Measurements from ENCODE around the gene CFDP1.
"Not testable (repeated sequence)": the region's sequence is repeated elsewhere in the genome, so short reads cannot be mapped to it uniquely, and the experiment has no call there.

CFDP1 gene

DNA sequence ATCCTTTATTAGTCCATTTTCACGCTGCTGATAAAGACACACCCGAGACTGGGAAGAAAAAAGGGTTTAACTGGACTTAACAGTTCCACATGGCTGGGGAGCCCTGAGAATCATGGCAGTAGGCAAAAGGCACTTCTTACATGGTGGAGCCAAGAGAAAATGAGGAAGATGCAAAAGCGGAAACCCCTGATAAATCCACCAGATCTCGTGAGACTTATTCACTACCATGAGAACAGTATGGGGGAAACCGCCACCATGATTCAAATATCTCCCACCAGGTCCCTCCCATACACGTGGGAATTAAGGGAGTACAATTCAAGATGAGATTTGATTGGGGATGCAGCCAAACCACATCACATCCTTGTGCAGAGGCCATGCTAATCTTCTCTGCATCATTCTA lies 146.9 kb downstream of the CFDP1 start:
- DNase-seq (ENCODE audit: low read depth): no peak
- H3K4me3 ChIP-seq (ENCODE audit: control insufficient read depth, low read depth, low read length): no peak overlapping the region
- TF ChIP-seq CTCF (IDR thresholded peaks at IDR 0.05; ENCODE audit: control insufficient read depth, insufficient read depth, low read depth, low read length, missing control alignments): no peak

DNA sequence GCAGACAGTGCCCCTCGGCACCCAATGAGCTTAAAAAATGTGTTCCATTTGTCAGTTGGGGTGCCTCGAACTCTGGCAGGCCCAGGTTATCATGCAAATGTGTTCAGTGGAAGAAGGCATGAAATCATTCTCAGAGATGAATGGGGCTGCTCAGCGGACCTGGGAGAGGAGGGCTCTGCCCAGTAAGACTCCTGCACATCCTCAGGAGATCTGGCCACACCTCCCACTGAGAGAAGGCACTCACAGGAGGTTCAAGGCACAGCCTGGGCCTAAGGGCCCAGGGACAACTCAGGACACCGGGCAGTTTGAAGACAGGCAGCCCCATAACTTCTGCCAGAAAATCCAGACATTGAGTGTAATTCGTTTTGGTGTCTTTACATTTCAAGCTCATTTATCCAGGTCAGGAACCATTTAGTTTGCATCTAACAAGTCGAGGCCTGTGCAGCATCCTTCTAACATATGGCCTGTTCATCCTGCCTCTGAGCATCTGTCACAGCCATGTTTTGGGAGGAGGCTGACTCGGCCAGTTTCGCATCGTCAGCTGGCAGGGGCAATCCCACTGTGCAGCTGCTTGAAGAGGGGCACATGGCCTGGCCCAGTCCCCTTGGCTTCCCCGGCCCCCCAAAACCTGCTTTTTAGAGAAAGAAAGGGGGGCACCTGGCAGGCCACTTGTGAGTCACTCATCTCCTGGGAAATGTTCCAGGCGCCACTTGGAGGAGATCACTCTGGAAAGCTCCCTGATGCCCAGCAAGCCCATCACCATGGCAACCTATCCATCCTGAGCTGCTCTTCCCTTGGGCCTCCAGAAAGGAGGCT lies 150.6 kb downstream of the CFDP1 start:
- no peak for DNase-seq (ENCODE audit: low read depth)
- TF ChIP-seq CTCF (IDR thresholded peaks at IDR 0.05; ENCODE audit: control insufficient read depth, insufficient read depth, low read depth, low read length, missing control alignments): no peak
- no peak overlapping the region for H3K4me3 ChIP-seq (ENCODE audit: control insufficient read depth, low read depth, low read length)

DNA sequence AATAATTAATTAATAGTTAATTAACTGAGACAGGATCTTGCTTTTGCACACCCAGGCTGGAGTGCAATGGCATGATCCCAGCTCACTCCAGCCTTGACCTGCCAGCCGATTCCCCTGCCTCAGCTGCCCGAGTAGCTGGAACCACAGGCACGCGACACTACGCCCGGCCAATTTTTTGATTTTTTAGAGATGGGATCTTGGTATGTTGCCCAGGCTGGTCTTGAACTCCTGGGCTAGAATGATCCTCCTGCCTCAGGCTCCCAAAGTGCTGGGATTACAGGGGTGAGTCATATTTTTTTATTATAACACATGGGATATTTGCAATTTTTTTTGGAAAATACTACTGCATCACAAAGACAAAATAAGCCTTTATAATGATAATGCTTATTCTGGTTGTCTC lies 151.5 kb downstream of the CFDP1 start:
- DNase-seq (ENCODE audit: low read depth): no peak
- no peak overlapping the region for H3K4me3 ChIP-seq (ENCODE audit: control insufficient read depth, low read depth, low read length)
- no peak for TF ChIP-seq CTCF (IDR thresholded peaks at IDR 0.05; ENCODE audit: control insufficient read depth, insufficient read depth, low read depth, low read length, missing control alignments)

- not testable (repeated sequence) for DNase-seq (ENCODE audit: low read depth); H3K4me3 ChIP-seq (ENCODE audit: control insufficient read depth, low read depth, low read length)
These were observed 152.3 kb downstream of the CFDP1 start for GRCh38 chr16:75281009-75281408.

- no peak overlapping the region for H3K4me3 ChIP-seq (ENCODE audit: control insufficient read depth, low read depth, low read length)
- DNase-seq (ENCODE audit: low read depth): no peak
- TF ChIP-seq CTCF (IDR thresholded peaks at IDR 0.05; ENCODE audit: control insufficient read depth, insufficient read depth, low read depth, low read length, missing control alignments): no peak
These were observed 152.9 kb downstream of the CFDP1 start for GRCh38 chr16:75280331-75280804.

DNA sequence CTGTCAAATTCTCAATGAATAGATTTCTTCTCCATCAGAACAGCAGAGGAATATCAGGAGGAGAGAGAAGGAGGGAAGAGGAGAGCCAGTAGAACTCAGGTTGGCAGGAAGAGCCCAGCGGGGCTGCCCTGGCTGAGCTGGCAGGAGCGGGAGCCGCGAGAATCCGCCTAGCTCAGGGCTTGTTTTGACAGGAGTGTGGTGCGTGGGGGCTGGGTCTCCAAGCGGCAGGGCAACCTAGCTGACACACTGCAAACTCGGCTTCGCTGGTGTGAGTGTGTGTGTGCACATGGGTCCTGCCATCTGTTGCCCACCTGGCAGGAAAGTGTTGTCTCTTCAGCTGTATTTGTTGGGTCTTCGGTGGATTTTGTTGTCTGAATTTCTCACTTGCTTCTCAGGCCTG lies 154.0 kb downstream of the CFDP1 start:
- no peak overlapping the region for H3K4me3 ChIP-seq (ENCODE audit: control insufficient read depth, low read depth, low read length)
- no peak for TF ChIP-seq CTCF (IDR thresholded peaks at IDR 0.05; ENCODE audit: control insufficient read depth, insufficient read depth, low read depth, low read length, missing control alignments)
- no peak for DNase-seq (ENCODE audit: low read depth)

DNA sequence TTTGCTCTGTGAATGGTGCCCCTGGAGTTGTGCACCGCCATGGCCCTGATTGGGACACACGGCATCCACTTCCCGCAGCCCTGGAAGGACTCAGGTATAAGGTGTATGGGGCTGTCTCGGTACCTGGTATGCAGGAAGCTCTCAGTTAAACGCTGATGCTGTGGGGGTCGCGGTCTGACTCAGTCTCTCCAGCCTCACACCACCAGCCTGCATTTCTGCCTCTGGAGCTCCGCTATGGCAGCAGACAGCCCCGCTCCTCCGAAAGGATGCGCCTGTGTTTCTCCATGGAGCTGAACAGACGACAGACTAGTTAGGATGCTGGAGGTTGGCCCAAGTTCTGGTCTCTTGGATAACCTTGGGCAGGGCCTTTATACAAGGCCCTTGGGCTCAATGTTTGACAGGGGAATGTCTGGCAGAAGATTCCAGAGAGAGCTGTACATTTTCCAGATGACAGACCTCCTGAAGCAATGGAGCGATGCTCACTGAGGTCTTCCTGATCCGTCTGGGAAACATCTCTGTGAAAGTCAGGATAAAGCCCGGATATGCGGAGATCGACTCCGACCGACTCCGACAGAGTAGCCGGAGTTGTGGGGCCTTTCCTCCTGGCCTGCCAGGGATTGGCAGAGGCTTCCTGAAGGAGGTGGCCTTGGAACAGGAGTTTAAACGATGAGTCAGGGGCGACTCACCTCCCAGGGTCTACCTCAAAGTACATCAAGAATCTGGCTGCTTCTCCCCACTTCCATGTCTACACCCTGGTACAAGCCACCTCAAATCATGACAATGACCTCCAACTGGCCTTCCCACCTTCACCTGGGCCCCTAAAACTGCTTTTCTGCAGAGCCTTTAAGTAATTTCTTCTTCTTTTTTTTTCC lies 160.0 kb downstream of the CFDP1 start:
- H3K4me3 ChIP-seq (ENCODE audit: control insufficient read depth, low read depth, low read length): no peak overlapping the region
- no peak for DNase-seq (ENCODE audit: low read depth)
- no peak for TF ChIP-seq CTCF (IDR thresholded peaks at IDR 0.05; ENCODE audit: control insufficient read depth, insufficient read depth, low read depth, low read length, missing control alignments)

DNA sequence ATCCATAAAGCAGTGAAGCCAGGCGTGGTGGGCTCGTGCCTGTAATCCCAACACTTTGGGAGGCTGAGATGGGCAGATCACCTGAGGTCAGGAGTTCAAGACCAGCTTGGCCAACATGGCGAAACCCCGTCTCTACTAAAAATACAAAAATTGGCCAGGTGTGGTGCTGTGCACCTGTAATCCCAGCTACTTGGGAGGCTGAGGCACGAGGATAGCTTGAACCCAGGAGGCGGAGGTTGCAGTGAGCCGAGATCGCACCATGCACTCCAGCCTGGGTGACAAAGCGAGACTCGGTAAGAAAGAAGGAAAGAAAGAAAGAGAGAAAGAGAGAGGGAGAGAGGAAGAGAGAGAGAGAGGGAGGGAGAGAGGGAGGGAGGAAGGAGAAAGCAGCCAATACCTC lies 160.7 kb downstream of the CFDP1 start:
- not testable (repeated sequence) for H3K4me3 ChIP-seq (ENCODE audit: control insufficient read depth, low read depth, low read length); DNase-seq (ENCODE audit: low read depth)
